Spinal cord (tissue), 10 donors: ENCODE measurements around the gene NFIA. TPM values are rescaled to one million over a fixed set of nuclear protein-coding genes. Genes with fewer than 3 reads are reported as not detected.
"Not testable (repeated sequence)": the region's sequence is repeated elsewhere in the genome, so short reads cannot be mapped to it uniquely, and the experiment has no call there.

Source experiments
- DNase-seq, 6 donors: peaks; one replicate each; pipeline versions ENCODE4 v3.0.0 to v3.0.0-alpha.2; 2013 to 2015; ENCODE audit warnings: low spot score in 6 of 6, low read depth in 4 of 6
- H3K27ac ChIP-seq: one replicate; pipeline ENCODE4 v1.5.1; 2013; ENCODE audit warnings: low read depth, low read length, control low read depth
- H3K27me3 ChIP-seq: one replicate; pipeline ENCODE4 v1.6.1; 2013; ENCODE audit warnings: low read length; ENCODE audit not compliant: control insufficient read depth, insufficient read depth
- H3K36me3 ChIP-seq: one replicate; pipeline ENCODE4 v1.6.1; 2013; ENCODE audit warnings: low read length; ENCODE audit not compliant: control insufficient read depth, insufficient read depth
- H3K4me1 ChIP-seq: one replicate; pipeline ENCODE4 v1.6.1; 2013; ENCODE audit warnings: low read length; ENCODE audit not compliant: control insufficient read depth, insufficient read depth
- H3K4me3 ChIP-seq: one replicate; pipeline ENCODE4 v1.5.1; 2013; ENCODE audit warnings: low read depth, low read length, control low read depth
- H3K9me3 ChIP-seq: one replicate; pipeline ENCODE4 v1.6.1; 2013; ENCODE audit warnings: low read length; ENCODE audit not compliant: control insufficient read depth, insufficient read depth
- WGBS: methylation state at CpG from one replicate; pipeline ENCODE4 v1.1.5; 2013; ENCODE audit warnings: missing lambda C conversion rate; ENCODE audit not compliant: insufficient coverage; 5-methylcytosine and 5-hydroxymethylcytosine counted together
- polyA plus RNA-seq, 2 donors: library from polyadenylated mRNA; unstranded; fragments of 120-200 nt; gene quantifications; one replicate each; pipeline ENCODE4 v1.2.1, GENCODE V29; 2013; ENCODE audit not compliant: insufficient read length in 2 of 2
- total RNA-seq, 2 donors: library from RNA; depleted of rRNA in 1 of 2; stranded (reverse); fragments of 120-200 nt in 1 of 2; fragments of >200 nt in 1 of 2; gene quantifications; one replicate each; pipeline versions ENCODE4 v1.2.3 to v1.2.4, GENCODE V29; 2013 to 2014
- donor health status: healthy.

The NFIA gene
- total and polyA plus RNA-seq, 4 donors = 36.1 to 77.2 (median 62.5) TPM

DNA sequence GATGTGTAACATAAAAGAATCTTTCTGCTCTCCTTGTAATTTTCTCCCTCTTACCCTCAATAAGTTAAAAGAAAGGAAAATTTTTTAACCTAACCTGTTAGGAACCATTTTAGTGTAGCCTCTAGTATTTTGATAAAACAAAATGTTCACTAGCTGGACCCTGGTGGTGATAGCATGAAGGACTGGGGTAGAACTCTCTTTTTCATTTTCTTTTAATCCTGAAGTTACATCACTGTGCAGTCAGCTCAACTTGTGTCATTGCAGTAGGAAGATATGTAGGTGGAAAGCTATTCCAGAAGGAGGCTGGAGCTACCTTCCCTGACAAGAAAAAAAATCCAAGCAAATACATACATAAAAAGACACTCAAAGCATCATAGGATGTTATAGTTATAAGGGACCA lies 39.3 kb downstream of the NFIA start:
- no peak overlapping the region for H3K4me3 ChIP-seq
- no peak overlapping the region for H3K27ac ChIP-seq
- no peaks in the 10 kb centered on the region for H3K36me3 ChIP-seq
- DNase-seq = no peak
- H3K9me3 ChIP-seq = no peaks in the 10 kb centered on the region
- peaks cover 6% of the 10 kb centered on the region for H3K4me1 ChIP-seq
- no peaks in the 10 kb centered on the region for H3K27me3 ChIP-seq

DNA sequence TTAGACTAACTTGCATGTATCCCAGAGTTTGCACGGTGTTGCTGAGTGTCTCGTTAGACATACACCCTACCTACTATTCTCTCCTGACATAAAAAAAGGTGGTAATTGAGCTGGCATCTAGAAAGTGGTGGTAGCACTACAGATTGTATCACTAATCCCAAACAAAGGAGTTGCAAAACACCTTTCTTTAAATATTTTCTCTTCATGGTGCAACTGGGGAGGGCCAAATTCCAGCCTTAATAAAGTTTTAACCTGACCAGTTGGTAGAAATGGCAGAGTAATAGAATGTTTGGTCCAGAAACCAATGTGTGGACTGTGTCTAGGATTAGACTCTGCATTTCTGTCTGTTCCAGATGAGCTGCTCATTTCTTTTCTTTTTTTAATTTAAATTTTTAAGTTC lies 40.0 kb downstream of the NFIA start:
- no CpG with 5 or more reads among the region's 2 CpGs for WGBS
- no peak overlapping the region for H3K27ac ChIP-seq
- H3K36me3 ChIP-seq = no peaks in the 10 kb centered on the region
- no peaks in the 10 kb centered on the region for H3K27me3 ChIP-seq
- H3K4me3 ChIP-seq = no peak overlapping the region
- peaks cover 6% of the 10 kb centered on the region for H3K4me1 ChIP-seq
- no peaks in the 10 kb centered on the region for H3K9me3 ChIP-seq
- no peak for DNase-seq

DNA sequence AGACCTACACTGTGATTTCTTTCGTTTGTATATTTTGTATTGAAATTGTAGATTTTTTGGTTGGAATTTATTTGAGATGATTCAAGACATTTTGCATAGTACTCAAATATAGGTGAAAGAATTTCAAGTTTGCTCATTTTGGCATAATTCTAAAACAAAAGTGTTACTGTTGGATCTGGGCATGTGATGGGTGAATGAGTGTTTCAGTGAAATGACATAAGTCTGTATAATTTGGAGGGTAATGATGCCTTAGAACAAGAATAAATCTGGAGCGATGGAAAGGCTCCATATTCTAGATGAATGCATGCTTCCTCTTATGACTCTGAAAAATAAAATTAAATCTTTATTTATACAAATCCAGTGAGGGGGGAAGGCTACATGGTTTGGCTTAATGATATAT lies 41.0 kb downstream of the NFIA start:
- Histone ChIP-seq H3K4me3 (no peak overlapping the region), H3K9me3 (no peaks in the 10 kb centered on the region), H3K4me1 (peaks cover 3% of the 10 kb centered on the region), H3K36me3 (no peaks in the 10 kb centered on the region), H3K27me3 (no peaks in the 10 kb centered on the region), H3K27ac (no peak overlapping the region)
- peak in 1 of 6 donors; percentile 83 for DNase-seq
- WGBS = 33% methylated on average over 1 of the region's 2 CpGs

- H3K27me3 ChIP-seq = no peaks in the 10 kb centered on the region
- H3K9me3 ChIP-seq = no peaks in the 10 kb centered on the region
- no peak for DNase-seq
- H3K4me1 ChIP-seq = peaks cover 3% of the 10 kb centered on the region
- no peak overlapping the region for H3K27ac ChIP-seq
- 100% methylated on average over 1 of the region's 2 CpGs for WGBS
- H3K4me3 ChIP-seq = no peak overlapping the region
- H3K36me3 ChIP-seq = no peaks in the 10 kb centered on the region
Measured at GRCh38 chr1:61124078-61124477, 41.7 kb downstream of the NFIA start.

- peak in 1 of 6 donors; percentile 66 for DNase-seq
- Histone ChIP-seq H3K4me3 (no peak overlapping the region), H3K27ac (no peak overlapping the region), H3K36me3 (no peaks in the 10 kb centered on the region), H3K9me3 (no peaks in the 10 kb centered on the region), H3K27me3 (no peaks in the 10 kb centered on the region), H3K4me1 (peaks cover 3% of the 10 kb centered on the region)
- WGBS = 25% methylated on average over 1 of the region's 3 CpGs
Measured at GRCh38 chr1:61124696-61125095, 42.3 kb downstream of the NFIA start.

GRCh38 chr1:61125263-61125662 lies 42.9 kb downstream of the NFIA start:
- no peak overlapping the region for H3K4me3 ChIP-seq
- H3K36me3 ChIP-seq = no peaks in the 10 kb centered on the region
- no peaks in the 10 kb centered on the region for H3K27me3 ChIP-seq
- no peak for DNase-seq
- WGBS = no CpG with 5 or more reads among the region's 7 CpGs
- no peaks in the 10 kb centered on the region for H3K9me3 ChIP-seq
- peaks cover 3% of the 10 kb centered on the region for H3K4me1 ChIP-seq
- H3K27ac ChIP-seq = no peak overlapping the region

- Histone ChIP-seq H3K9me3 (no peaks in the 10 kb centered on the region), H3K4me1 (peaks cover 3% of the 10 kb centered on the region), H3K36me3 (no peaks in the 10 kb centered on the region), H3K27me3 (no peaks in the 10 kb centered on the region), H3K4me3 (no peak overlapping the region), H3K27ac (no peak overlapping the region)
- no CpG with 5 or more reads among the region's 3 CpGs for WGBS
- no peak for DNase-seq
Measured at GRCh38 chr1:61125895-61126294, 43.5 kb downstream of the NFIA start.

GRCh38 chr1:61126843-61127242 lies 44.5 kb downstream of the NFIA start:
- WGBS = 100% methylated on average over 2 of the region's 12 CpGs
- H3K9me3 ChIP-seq, H3K27ac ChIP-seq, H3K27me3 ChIP-seq, DNase-seq, H3K36me3 ChIP-seq, H3K4me1 ChIP-seq, H3K4me3 ChIP-seq: not testable (repeated sequence)

DNA sequence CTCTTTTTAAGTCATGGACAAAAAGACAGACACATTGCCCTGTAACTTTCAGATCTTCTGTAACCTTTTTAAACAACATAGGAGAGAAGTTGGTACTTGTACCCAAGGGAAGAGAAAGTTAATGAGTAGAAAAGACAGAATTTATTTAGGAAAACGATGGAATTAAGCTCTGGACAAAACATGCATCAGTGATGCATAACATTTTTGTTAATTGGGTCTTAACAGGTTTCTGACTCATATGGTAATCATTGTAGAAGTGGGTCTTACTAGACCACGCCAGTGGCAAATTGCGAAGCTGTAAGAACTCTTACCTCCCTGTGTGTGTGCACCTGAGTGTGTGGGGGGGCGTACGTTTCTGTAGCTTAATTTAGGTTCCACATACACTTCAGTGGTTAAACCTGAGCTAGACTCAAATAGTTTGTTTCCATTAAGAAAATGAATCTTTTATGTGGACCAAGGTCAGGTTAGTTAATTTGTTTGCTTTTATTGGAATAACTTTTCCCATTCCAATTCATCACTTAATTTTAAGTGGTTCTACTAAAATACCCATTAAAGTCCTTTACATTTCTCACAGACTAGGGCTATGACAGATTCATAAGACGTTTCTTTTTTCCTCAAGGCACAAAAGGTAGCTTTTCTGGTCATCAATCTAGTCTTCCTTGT lies 48.1 kb downstream of the NFIA start:
- H3K27ac ChIP-seq = no peak overlapping the region
- H3K36me3 ChIP-seq = no peaks in the 10 kb centered on the region
- WGBS = 50% methylated on average over 1 of the region's 6 CpGs
- no peak for DNase-seq
- H3K27me3 ChIP-seq = no peaks in the 10 kb centered on the region
- H3K4me1 ChIP-seq = peaks cover 4% of the 10 kb centered on the region
- no peaks in the 10 kb centered on the region for H3K9me3 ChIP-seq
- H3K4me3 ChIP-seq = no peak overlapping the region

DNA sequence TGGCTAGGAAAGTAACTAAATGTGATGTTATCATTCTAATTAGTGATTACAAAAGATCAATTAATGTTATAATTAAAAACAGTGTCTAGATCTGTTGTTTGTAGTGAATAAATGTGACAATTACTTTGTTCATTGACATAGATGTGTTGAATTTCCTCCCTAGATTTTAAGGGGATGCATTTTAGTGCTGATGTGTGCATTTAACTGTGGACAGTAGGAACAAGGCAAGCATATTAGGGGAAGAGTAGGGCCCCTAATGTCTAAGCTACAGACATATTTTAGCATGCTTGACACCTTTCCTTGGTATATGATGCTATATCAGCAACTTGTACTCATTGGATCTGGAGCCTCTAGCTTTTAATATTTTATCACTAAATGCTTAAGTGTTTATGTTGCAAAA lies 48.9 kb downstream of the NFIA start:
- Histone ChIP-seq H3K36me3 (no peaks in the 10 kb centered on the region), H3K27ac (peak overlapping the region; percentile 90), H3K4me3 (no peak overlapping the region), H3K27me3 (no peaks in the 10 kb centered on the region), H3K9me3 (no peaks in the 10 kb centered on the region), H3K4me1 (peaks cover 4% of the 10 kb centered on the region)
- DNase-seq = no peak
